Activated T-helper 1 cell treated with anti-CD3 and anti-CD28 coated beads, Interleukin-12 subunit alpha, Interleukin-12 subunit beta, Interleukin-2, Interleukin-4 antibody, amounts not matched to agents 30 ng/mL and 10 ng/mL and 1 ng/mL, durations not matched to agents 14 hours and 24 hours and 36 hours (primary cell): Measurements from ENCODE around the gene GPATCH8. TPM values are rescaled to one million over a fixed set of nuclear protein-coding genes. Genes with fewer than 3 reads are reported as not detected.
A peak's percentile ranks its signal among the peaks of the same experiment; 100 is the strongest.

Source experiments
- DNase-seq: peaks from one replicate; pipeline ENCODE4 v3.0.0; 2021; ENCODE audit warnings: low spot score
- H3K27ac Mint-ChIP-seq: one replicate; pipeline ENCODE4 v1.8.0; 2021; ENCODE audit warnings: mild to moderate bottlenecking, mixed read lengths
- H3K27me3 Mint-ChIP-seq: one replicate; pipeline ENCODE4 v1.8.0; 2022; ENCODE audit warnings: mild to moderate bottlenecking, moderate library complexity, mixed read lengths; ENCODE audit not compliant: insufficient read depth
- H3K36me3 Mint-ChIP-seq: one replicate; pipeline ENCODE4 v1.8.0; 2021; ENCODE audit warnings: low read depth, mixed read lengths
- H3K4me1 Mint-ChIP-seq: one replicate; pipeline ENCODE4 v1.8.0; 2021; ENCODE audit warnings: low read depth, mixed read lengths
- H3K4me3 Mint-ChIP-seq: one replicate; pipeline ENCODE4 v1.8.0; 2021; ENCODE audit warnings: mild to moderate bottlenecking, moderate library complexity, mixed read lengths
- H3K9me3 Mint-ChIP-seq: one replicate; pipeline ENCODE4 v1.8.0; 2021; ENCODE audit warnings: mixed read lengths
- intact Hi-C: fragments of 100-400 bp; cut with micrococcal nuclease; formaldehyde crosslinking; loops from one replicate; pipeline ENCODE4 v1.15.1; 2024
- total RNA-seq: library from RNA; stranded (reverse); gene quantifications from 2 replicates; pipeline ENCODE4 v1.2.3, GENCODE V29; 2022

Gene GPATCH8
- total RNA-seq, 1 donor from 2014 or later, result 50.4 TPM

GRCh38 chr17:44359006-44359405 is 144.2 kb downstream of the GPATCH8 start:
- Mint-ChIP-seq H3K27ac (no peak overlapping the region), H3K4me3 (no peak overlapping the region), H3K36me3 (no peaks in the 10 kb centered on the region), H3K27me3 (peaks cover 34% of the 10 kb centered on the region), H3K4me1 (no peaks in the 10 kb centered on the region), H3K9me3 (no peaks in the 10 kb centered on the region)
- DNase-seq, result no peak
- intact Hi-C loops, result no loop called here

GRCh38 chr17:44358066-44358465 is 145.1 kb downstream of the GPATCH8 start:
- no peak overlapping the region for H3K27ac Mint-ChIP-seq
- H3K36me3 Mint-ChIP-seq, result peaks cover under 1% of the 10 kb centered on the region
- H3K27me3 Mint-ChIP-seq, result peaks cover 34% of the 10 kb centered on the region
- no peak for DNase-seq
- H3K4me3 Mint-ChIP-seq, result no peak overlapping the region
- intact Hi-C loops, result no loop called here
- no peaks in the 10 kb centered on the region for H3K4me1 Mint-ChIP-seq
- no peaks in the 10 kb centered on the region for H3K9me3 Mint-ChIP-seq

DNA sequence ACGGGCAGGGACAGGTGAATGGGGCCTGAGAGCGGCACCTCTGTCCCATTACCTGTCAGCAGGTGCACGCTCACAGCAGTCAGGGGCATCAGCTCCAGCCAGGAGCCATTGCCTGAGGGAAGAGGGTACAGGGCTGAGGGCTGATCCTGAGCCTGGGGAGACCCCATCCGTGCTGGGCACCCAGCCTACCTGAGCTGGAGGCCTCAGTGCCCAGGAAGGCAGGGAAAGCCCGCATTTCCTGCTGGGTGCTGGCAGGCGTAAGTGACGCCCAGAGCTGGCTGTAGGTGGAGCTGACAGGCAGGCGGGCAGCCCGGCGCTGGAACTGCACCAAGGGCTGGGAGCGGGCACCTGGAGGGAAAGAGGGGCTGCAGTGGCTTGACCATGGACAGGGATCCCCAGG is 147.0 kb downstream of the GPATCH8 start:
- Mint-ChIP-seq H3K4me3 (no peak overlapping the region), H3K36me3 (peaks cover 4% of the 10 kb centered on the region), H3K27me3 (peaks cover 23% of the 10 kb centered on the region), H3K9me3 (no peaks in the 10 kb centered on the region), H3K4me1 (no peaks in the 10 kb centered on the region), H3K27ac (no peak overlapping the region)
- intact Hi-C loops, result no loop called here
- DNase-seq, result no peak

- no peak for DNase-seq
- H3K27me3 Mint-ChIP-seq, result peaks cover 21% of the 10 kb centered on the region
- H3K4me1 Mint-ChIP-seq, result no peaks in the 10 kb centered on the region
- intact Hi-C loops, result no loop called here
- H3K36me3 Mint-ChIP-seq, result peaks cover 4% of the 10 kb centered on the region
- H3K9me3 Mint-ChIP-seq, result no peaks in the 10 kb centered on the region
- no peak overlapping the region for H3K27ac Mint-ChIP-seq
- no peak overlapping the region for H3K4me3 Mint-ChIP-seq
Observed at GRCh38 chr17:44355642-44356099, 147.5 kb downstream of the GPATCH8 start.

DNA sequence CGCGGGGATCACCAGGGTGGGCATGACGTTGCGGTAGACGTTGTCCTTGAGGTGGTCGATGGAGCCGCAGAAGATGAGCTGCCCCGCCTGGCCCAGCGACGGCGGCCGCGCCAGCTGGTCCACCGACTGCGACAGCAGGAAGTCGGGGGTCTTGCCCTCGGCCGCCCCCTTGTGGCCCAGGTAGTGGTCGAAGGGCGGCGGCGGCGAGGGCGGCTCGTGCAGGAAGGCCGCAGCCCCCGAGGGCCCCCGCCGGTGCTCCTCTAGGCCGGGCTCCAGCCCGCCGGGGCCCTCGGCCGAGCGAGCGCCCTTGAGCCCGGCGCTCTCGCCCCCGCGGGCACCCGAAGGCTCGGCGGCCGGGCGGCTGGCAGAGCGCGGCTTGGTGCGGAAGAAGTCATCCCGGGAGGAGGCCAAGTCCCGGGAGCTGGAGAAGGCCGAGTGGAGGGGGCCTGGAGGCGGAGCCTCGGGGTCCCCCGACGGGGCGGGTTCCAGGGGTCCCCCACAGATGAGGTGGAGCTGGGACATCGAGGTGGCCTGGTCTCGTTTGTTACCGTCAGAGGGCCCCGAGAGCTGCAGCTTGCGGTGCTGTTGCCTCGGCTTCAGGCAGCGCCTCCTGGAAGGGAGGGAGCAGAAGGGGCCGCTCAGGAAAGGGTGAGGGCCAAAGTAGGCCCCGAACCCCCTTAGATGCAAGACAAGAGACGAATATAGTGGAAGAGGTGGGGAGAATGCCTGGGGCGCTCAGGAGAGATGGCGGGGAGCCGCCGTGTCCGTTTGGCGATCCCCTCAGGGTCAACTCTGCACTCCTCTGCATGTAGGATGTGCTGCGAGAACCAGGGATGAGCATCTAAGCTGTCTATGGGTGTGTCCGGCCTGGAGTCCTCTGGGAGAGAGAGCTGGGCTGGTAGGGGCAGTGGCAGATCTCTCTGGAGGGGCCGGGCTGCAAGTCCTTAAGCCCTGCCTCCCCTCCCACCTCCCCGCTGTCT is 148.3 kb downstream of the GPATCH8 start:
- H3K4me3 Mint-ChIP-seq, result peak overlapping the region; percentile 45
- no peaks in the 10 kb centered on the region for H3K4me1 Mint-ChIP-seq
- peaks cover 4% of the 10 kb centered on the region for H3K36me3 Mint-ChIP-seq
- no peak overlapping the region for H3K27ac Mint-ChIP-seq
- peaks cover 14% of the 10 kb centered on the region for H3K27me3 Mint-ChIP-seq
- intact Hi-C loops, result no loop called here
- peak; percentile 24 for DNase-seq
- no peaks in the 10 kb centered on the region for H3K9me3 Mint-ChIP-seq

- peak; percentile 13 for DNase-seq
- Mint-ChIP-seq H3K36me3 (peaks cover 7% of the 10 kb centered on the region), H3K4me3 (peak overlapping the region; percentile 45), H3K27ac (no peak overlapping the region), H3K9me3 (no peaks in the 10 kb centered on the region), H3K27me3 (peaks cover 8% of the 10 kb centered on the region), H3K4me1 (peaks cover under 1% of the 10 kb centered on the region)
- intact Hi-C loops, result no loop called here
Observed at GRCh38 chr17:44353672-44354331, 149.4 kb downstream of the GPATCH8 start.

GRCh38 chr17:44352828-44353671 is 150.2 kb downstream of the GPATCH8 start:
- Mint-ChIP-seq H3K36me3 (peaks cover 7% of the 10 kb centered on the region), H3K9me3 (no peaks in the 10 kb centered on the region), H3K27ac (peak overlapping the region; percentile 44), H3K27me3 (peaks cover 6% of the 10 kb centered on the region), H3K4me1 (peaks cover 8% of the 10 kb centered on the region), H3K4me3 (peak overlapping the region; percentile 70)
- no peak for DNase-seq
- intact Hi-C loops, result no loop called here

DNA sequence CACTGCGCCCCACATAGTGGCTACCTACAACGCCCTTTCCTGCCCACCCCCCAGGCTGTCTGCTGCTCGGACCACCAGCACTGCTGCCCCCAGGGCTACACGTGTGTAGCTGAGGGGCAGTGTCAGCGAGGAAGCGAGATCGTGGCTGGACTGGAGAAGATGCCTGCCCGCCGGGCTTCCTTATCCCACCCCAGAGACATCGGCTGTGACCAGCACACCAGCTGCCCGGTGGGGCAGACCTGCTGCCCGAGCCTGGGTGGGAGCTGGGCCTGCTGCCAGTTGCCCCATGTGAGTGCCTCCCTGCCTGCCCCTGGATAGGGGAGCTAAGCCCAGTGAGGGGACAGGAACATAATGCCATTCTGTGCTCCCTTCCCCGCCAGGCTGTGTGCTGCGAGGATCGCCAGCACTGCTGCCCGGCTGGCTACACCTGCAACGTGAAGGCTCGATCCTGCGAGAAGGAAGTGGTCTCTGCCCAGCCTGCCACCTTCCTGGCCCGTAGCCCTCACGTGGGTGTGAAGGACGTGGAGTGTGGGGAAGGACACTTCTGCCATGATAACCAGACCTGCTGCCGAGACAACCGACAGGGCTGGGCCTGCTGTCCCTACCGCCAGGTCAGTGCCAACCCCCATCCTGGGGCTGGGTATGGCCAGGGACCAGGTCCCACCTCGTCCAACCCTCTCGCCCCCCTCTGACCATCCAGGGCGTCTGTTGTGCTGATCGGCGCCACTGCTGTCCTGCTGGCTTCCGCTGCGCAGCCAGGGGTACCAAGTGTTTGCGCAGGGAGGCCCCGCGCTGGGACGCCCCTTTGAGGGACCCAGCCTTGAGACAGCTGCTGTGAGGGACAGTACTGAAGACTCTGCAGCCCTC is 151.0 kb downstream of the GPATCH8 start:
- no peak overlapping the region for H3K27ac Mint-ChIP-seq

GRCh38 chr17:44351464-44351863 is 151.7 kb downstream of the GPATCH8 start:
- DNase-seq, result no peak
- H3K27me3 Mint-ChIP-seq, result peaks cover 6% of the 10 kb centered on the region
- H3K4me3 Mint-ChIP-seq, result no peak overlapping the region
- H3K27ac Mint-ChIP-seq, result no peak overlapping the region
- no peaks in the 10 kb centered on the region for H3K9me3 Mint-ChIP-seq
- H3K36me3 Mint-ChIP-seq, result peaks cover 7% of the 10 kb centered on the region
- intact Hi-C loops, result no loop called here
- peaks cover 10% of the 10 kb centered on the region for H3K4me1 Mint-ChIP-seq

More for the DNA sequence above, 151.0 kb downstream of the GPATCH8 start:
- peak overlapping the region; percentile 19 for H3K4me3 Mint-ChIP-seq
- intact Hi-C loops, result no loop called here
- H3K9me3 Mint-ChIP-seq, result no peaks in the 10 kb centered on the region
- no peak for DNase-seq
- peaks cover 6% of the 10 kb centered on the region for H3K27me3 Mint-ChIP-seq
- H3K36me3 Mint-ChIP-seq, result peaks cover 7% of the 10 kb centered on the region
- peaks cover 10% of the 10 kb centered on the region for H3K4me1 Mint-ChIP-seq

DNA sequence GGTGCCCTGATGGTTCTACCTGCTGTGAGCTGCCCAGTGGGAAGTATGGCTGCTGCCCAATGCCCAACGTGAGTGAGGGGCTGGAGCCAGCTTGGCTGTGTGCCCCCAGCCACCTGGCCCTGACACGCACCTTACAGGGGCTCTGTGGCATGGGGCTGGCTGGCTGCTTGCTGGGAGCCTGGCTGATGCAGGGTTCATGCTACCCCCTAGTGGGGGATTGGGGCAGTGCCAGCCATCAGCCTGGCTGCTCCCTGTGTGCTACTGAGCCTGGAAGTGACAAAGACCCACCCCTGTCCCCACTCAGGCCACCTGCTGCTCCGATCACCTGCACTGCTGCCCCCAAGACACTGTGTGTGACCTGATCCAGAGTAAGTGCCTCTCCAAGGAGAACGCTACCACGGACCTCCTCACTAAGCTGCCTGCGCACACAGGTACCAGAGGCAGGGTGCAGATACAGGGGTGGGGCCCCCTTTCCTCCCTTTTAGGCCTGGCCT is 152.4 kb downstream of the GPATCH8 start:
- peak; percentile 60 for DNase-seq
- intact Hi-C loops, result no loop called here
- Mint-ChIP-seq H3K27me3 (peaks cover 6% of the 10 kb centered on the region), H3K9me3 (no peaks in the 10 kb centered on the region), H3K27ac (no peak overlapping the region), H3K4me1 (peaks cover 15% of the 10 kb centered on the region), H3K4me3 (no peak overlapping the region), H3K36me3 (peaks cover 7% of the 10 kb centered on the region)

- H3K4me1 Mint-ChIP-seq, result peaks cover 27% of the 10 kb centered on the region
- peaks cover 7% of the 10 kb centered on the region for H3K36me3 Mint-ChIP-seq
- no peaks in the 10 kb centered on the region for H3K27me3 Mint-ChIP-seq
- H3K4me3 Mint-ChIP-seq, result no peak overlapping the region
- no peaks in the 10 kb centered on the region for H3K9me3 Mint-ChIP-seq
- intact Hi-C loops, result loop anchor here (5.0 kb wide), 1 partner anchor 227 kb away; the partner anchor contains the start of gene HDAC5
- no peak overlapping the region for H3K27ac Mint-ChIP-seq
- DNase-seq, result no peak
Observed at GRCh38 chr17:44349553-44350070, 153.6 kb downstream of the GPATCH8 start.
